MCF 10A (cell line): ENCODE measurements around the gene GOLT1A. TPM values are rescaled to one million over a fixed set of nuclear protein-coding genes. Genes with fewer than 3 reads are reported as not detected.

Experiments used
- BruUV-seq: library from RNA; stranded (reverse); fragments of 400-500 nt; replicated peaks from 2 replicates; lab custom pipeline; 2021; lab: Mats Ljungman, UMichigan
- CTCF ChIA-PET: fragments of 300-600 bp; sonication (Branson Sonifier 250); formaldehyde crosslinking; extraction: SDS; loops from one replicate; lab custom pipeline; 2021; ENCODE audit warnings: antibody characterized with exemption, inconsistent platforms; lab: Yijun Ruan, JAX
- POLR2A ChIA-PET: fragments of 300-600, 350-650 bp; sonication (Branson Sonifier 250); formaldehyde crosslinking; extraction: SDS; loops from one replicate; lab custom pipeline; 2020; ENCODE audit warnings: antibody characterized with exemption, inconsistent platforms; lab: Yijun Ruan, JAX
- DNase-seq: peaks from one replicate; pipeline ENCODE4 v3.0.0-alpha.2; 2018; ENCODE audit not compliant: unreplicated experiment
- H3K27ac Mint-ChIP-seq: one replicate; pipeline ENCODE4 v1.8.0; 2022; ENCODE audit warnings: mild to moderate bottlenecking, low read depth, mixed read lengths; ENCODE audit not compliant: unreplicated experiment
- H3K27me3 Mint-ChIP-seq: one replicate; pipeline ENCODE4 v1.8.0; 2022; ENCODE audit warnings: mixed read lengths; ENCODE audit not compliant: insufficient read depth, unreplicated experiment
- H3K36me3 Mint-ChIP-seq: one replicate; pipeline ENCODE4 v1.8.0; 2022; ENCODE audit warnings: mild to moderate bottlenecking, moderate library complexity, mixed read lengths; ENCODE audit not compliant: insufficient read depth, unreplicated experiment
- H3K4me1 Mint-ChIP-seq: one replicate; pipeline ENCODE4 v1.8.0; 2022; ENCODE audit warnings: mixed read lengths; ENCODE audit not compliant: insufficient read depth, unreplicated experiment
- H3K4me3 Mint-ChIP-seq: one replicate; pipeline ENCODE4 v1.8.0; 2022; ENCODE audit warnings: mild to moderate bottlenecking, moderate library complexity, mixed read lengths; ENCODE audit not compliant: unreplicated experiment
- H3K9me3 Mint-ChIP-seq: one replicate; pipeline ENCODE4 v1.8.0; 2022; ENCODE audit warnings: mixed read lengths; ENCODE audit not compliant: unreplicated experiment
- intact Hi-C: fragments of 100-400 bp; cut with micrococcal nuclease; formaldehyde crosslinking; loops from 2 replicates; pipeline ENCODE4 v1.14.1; 2022
- total RNA-seq: library from RNA; stranded (reverse); gene quantifications from 2 replicates; pipeline ENCODE4 v1.2.3, GENCODE V29; 2022
- TF ChIP-seq, protein P1 (sequence below): fragments of 200-600 bp; IDR thresholded peaks from one replicate; pipeline ENCODE4 v1.8.0; 2022; ENCODE audit warnings: antibody characterized with exemption, mild to moderate bottlenecking; ENCODE audit not compliant: unreplicated experiment

The GOLT1A gene
- total RNA-seq, 1 experiment from 2014 or later = 11.5 TPM

DNA sequence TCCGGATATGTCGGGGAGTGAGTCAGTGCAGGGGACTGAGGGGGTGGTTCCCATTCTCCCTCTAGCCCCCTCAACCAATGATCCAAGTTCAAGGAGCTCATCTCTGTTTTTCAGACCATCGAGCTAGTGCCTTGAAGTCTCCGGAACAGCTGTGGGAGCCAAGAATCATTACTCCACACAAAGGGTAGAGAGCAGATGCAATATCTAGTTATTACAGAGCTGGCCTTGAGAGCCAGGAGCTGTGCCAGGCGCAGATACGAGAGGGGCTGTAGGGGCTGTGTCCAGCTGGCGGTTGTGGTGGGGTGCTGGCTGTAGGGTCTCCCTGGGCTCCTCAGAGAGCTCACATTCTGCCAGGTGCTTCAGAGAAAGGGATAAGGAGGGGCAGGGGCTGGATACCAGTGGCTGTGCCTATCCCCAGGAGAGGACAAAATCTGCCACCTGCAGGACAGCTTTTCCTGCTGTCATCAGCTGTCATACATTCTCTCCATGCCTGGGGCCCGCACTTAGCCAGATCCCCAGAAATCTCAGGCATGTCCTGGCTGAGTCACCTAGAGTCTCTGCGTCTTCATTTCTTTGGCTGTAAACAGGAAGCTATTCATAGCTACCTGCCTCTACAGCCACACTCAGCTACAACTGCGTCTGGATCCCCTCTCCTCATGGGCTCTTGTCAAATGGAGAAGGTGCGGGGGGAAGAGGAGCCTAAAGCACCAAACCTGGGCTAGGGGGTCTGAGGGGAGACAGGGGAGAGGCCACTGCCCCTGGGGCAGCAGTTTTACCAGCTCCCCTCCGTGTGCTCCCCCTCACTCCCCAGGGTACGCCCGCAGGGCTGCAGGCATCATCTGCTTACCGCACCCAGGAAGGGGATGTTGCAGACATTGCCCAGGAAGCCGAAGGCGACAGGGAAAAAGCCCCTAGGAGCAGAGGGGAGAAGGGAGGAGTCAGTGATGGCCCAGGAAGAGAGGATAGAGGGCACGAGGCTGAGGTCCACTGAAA lies 15.1 kb downstream of the GOLT1A start:
- CTCF ChIA-PET = interaction anchor here (0.6 to 11.3 kb wide), 29 partner anchors 8 to 1229 kb away, joined by 3 to 505 read pairs (median 4); partner anchors contain the start of genes GOLT1A, REN and SNRPE
- peaks cover 7% of the 10 kb centered on the region for H3K9me3 Mint-ChIP-seq
- H3K36me3 Mint-ChIP-seq = no peaks in the 10 kb centered on the region
- peak; percentile 83 for DNase-seq
- BruUV-seq = no TSS peak
- H3K4me3 Mint-ChIP-seq = no peak overlapping the region
- intact Hi-C loops = loop anchor here (1.0 to 2.0 kb wide), 2 partner anchors 36 to 338 kb away; partner anchors contain the start of gene SNRPE
- POLR2A ChIA-PET = interaction anchor here (0.6 to 1.8 kb wide), 18 partner anchors 14 to 315 kb away, joined by 3 to 12 read pairs (median 4); partner anchors contain the start of gene REN
- peaks cover 6% of the 10 kb centered on the region for H3K4me1 Mint-ChIP-seq
- peaks cover 17% of the 10 kb centered on the region for H3K27me3 Mint-ChIP-seq
- TF ChIP-seq, protein P1, sequence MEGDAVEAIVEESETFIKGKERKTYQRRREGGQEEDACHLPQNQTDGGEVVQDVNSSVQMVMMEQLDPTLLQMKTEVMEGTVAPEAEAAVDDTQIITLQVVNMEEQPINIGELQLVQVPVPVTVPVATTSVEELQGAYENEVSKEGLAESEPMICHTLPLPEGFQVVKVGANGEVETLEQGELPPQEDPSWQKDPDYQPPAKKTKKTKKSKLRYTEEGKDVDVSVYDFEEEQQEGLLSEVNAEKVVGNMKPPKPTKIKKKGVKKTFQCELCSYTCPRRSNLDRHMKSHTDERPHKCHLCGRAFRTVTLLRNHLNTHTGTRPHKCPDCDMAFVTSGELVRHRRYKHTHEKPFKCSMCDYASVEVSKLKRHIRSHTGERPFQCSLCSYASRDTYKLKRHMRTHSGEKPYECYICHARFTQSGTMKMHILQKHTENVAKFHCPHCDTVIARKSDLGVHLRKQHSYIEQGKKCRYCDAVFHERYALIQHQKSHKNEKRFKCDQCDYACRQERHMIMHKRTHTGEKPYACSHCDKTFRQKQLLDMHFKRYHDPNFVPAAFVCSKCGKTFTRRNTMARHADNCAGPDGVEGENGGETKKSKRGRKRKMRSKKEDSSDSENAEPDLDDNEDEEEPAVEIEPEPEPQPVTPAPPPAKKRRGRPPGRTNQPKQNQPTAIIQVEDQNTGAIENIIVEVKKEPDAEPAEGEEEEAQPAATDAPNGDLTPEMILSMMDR = peak; percentile 37
- no peak overlapping the region for H3K27ac Mint-ChIP-seq

DNA sequence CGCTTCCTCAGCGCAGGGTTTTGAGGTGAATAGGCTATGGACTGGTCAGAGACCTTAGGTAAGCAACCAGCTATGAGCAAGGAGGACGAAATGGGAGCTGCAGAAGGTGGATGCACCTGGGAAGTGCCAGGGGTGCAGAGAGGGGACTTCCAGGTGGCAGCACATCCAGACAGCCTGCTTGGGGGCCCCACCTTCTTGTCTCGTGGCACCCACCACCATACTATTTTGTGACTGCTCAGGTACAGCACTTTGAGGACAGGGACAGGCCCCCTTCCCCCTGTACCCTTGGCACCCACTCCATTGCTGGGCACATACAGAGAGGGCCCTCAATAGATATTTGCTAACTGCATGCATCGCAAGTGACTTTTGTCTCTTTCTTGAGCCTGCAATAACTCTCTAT lies 16.7 kb downstream of the GOLT1A start:
- H3K9me3 Mint-ChIP-seq = peaks cover 7% of the 10 kb centered on the region
- ChIA-PET CTCF (interaction anchor here (0.6 to 11.3 kb wide), 4 partner anchors 9 to 323 kb away, joined by 3 to 505 read pairs (median 40); partner anchors contain the start of gene REN), POLR2A (interaction anchor here (0.9 kb wide), 1 partner anchor 311 kb away, joined by 3 read pairs; no protein-coding TSS in a partner anchor)
- no peak overlapping the region for H3K27ac Mint-ChIP-seq
- TF ChIP-seq, protein P1 = no peak
- peaks cover 30% of the 10 kb centered on the region for H3K27me3 Mint-ChIP-seq
- intact Hi-C loops = no loop called here
- BruUV-seq = no TSS peak
- peaks cover 6% of the 10 kb centered on the region for H3K4me1 Mint-ChIP-seq
- H3K36me3 Mint-ChIP-seq = no peaks in the 10 kb centered on the region
- DNase-seq = no peak
- H3K4me3 Mint-ChIP-seq = no peak overlapping the region

- H3K36me3 Mint-ChIP-seq = no peaks in the 10 kb centered on the region
- no peak within 1 kb of the TSS for H3K4me3 Mint-ChIP-seq
- POLR2A ChIA-PET = interaction anchor here (0.9 kb wide), 1 partner anchor 312 kb away, joined by 3 read pairs; no protein-coding TSS in a partner anchor
- peaks cover 30% of the 10 kb centered on the region for H3K27me3 Mint-ChIP-seq
- CTCF ChIA-PET = interaction anchor here (0.5 to 11.3 kb wide), 5 partner anchors 16 to 708 kb away, joined by 3 to 505 read pairs (median 3); partner anchors contain the start of gene REN
- TF ChIP-seq, protein P1 = no peak
- no peak for DNase-seq
- BruUV-seq = no TSS peak
- H3K4me1 Mint-ChIP-seq = peaks cover 6% of the 10 kb centered on the region
- H3K27ac Mint-ChIP-seq = no peak within 1 kb of the TSS
- intact Hi-C loops = no loop called here
- peaks cover 7% of the 10 kb centered on the region for H3K9me3 Mint-ChIP-seq
Observed at GRCh38 chr1:204196068-204196795, 17.6 kb downstream of the GOLT1A start, which contains the start of gene KISS1. TSS of gene KISS1 (minus strand) at chr1:204196491. CDS start at chr1:204192876, 3,615 bp downstream.
